HepG2 (cell line): ENCODE measurements around the gene TCN1. TPM values are rescaled to one million over a fixed set of nuclear protein-coding genes. Genes with fewer than 3 reads are reported as not detected.

ENCODE experiments used
- ATAC-seq: fragments of 200-7000 bp; cut with Tn5 transposase; 3 replicates; pipeline ENCODE4 v1.9.1; 2020; ENCODE audit warnings: mild to moderate bottlenecking, moderate library complexity
- BruUV-seq: library from RNA; stranded (reverse); fragments of 400-500 nt; replicated peaks from 2 replicates; lab custom pipeline; 2021; lab: Mats Ljungman, UMichigan
- CTCF ChIA-PET: fragments of 300-600 bp; formaldehyde crosslinking; extraction: SDS; loops from one replicate; lab custom pipeline; 2021; ENCODE audit warnings: low total read pairs, inconsistent platforms, low intra/inter-chr PET ratio; lab: Yijun Ruan, JAX
- POLR2A ChIA-PET: fragments of 350-600 bp; sonication (Branson Sonifier 250); formaldehyde crosslinking; loops from one replicate; lab custom pipeline; 2020; ENCODE audit warnings: antibody characterized with exemption, inconsistent platforms; lab: Yijun Ruan, JAX
- DNase-seq: peaks from one replicate; pipeline ENCODE4 v3.0.0-alpha.2; 2015; ENCODE audit warnings: low spot score
- FAIRE-seq: peaks from 3 replicates; lab custom pipeline; 2011; peaks lifted over from hg19 to GRCh38; lab: Jason Lieb, UNC
- H2AFZ ChIP-seq: one replicate; pipeline ENCODE4 v1.6.1; 2011; ENCODE audit warnings: low read length, inconsistent platforms
- H3K27ac ChIP-seq: fragments of 300-600 bp; 3 replicates; pipeline ENCODE4 v1.8.0; 2011; ENCODE audit warnings: mixed run types, mild to moderate bottlenecking, mixed read lengths, low read length, inconsistent platforms; ENCODE audit not compliant: insufficient read depth; ENCODE audit errors: extremely low read length
- H3K27me3 ChIP-seq, 2 experiments: fragments of 200-600 bp in 1 of 2; 2 replicates in 1 of 2; 3 replicates in 1 of 2; pipeline versions ENCODE4 v1.6.0 to v1.8.0; 2011; ENCODE audit warnings: low read length in 2 of 2, mild to moderate bottlenecking in 2 of 2, moderate library complexity in 2 of 2, inconsistent platforms in 1 of 2; ENCODE audit not compliant: insufficient read depth in 2 of 2, control insufficient read depth in 1 of 2
- H3K36me3 ChIP-seq, 2 experiments: fragments of 200-600 bp in 1 of 2; replicated peaks in 1 of 2; 2 replicates in 1 of 2; 3 replicates in 1 of 2; pipeline versions ENCODE4 v1.5.1 to v1.8.0; 2011; ENCODE audit warnings: low read length in 2 of 2, inconsistent platforms in 1 of 2; ENCODE audit not compliant: insufficient read depth in 2 of 2, control insufficient read depth in 1 of 2
- H3K4me1 ChIP-seq: 2 replicates; pipeline ENCODE4 v1.5.1; 2012; ENCODE audit warnings: low read length, inconsistent platforms; ENCODE audit not compliant: insufficient read depth
- H3K4me2 ChIP-seq: 2 replicates; pipeline ENCODE4 v1.6.0; 2011; ENCODE audit warnings: low read depth, low read length, inconsistent platforms
- H3K4me3 ChIP-seq, 3 experiments: fragments of 200-600 bp in 1 of 3; sonication (generic), shearing (Covaris generic) in 1 of 3; replicated peaks in 1 of 3; 2 replicates each; pipeline ENCODE4 v1.5.1; 2011 to 2016; ENCODE audit warnings: low read length in 3 of 3, inconsistent platforms in 2 of 3, low read depth in 2 of 3, mild to moderate bottlenecking in 2 of 3, control low read depth in 1 of 3, mixed read lengths in 1 of 3; ENCODE audit not compliant: insufficient read depth in 1 of 3
- H3K79me2 ChIP-seq: one replicate; pipeline ENCODE4 v1.6.1; 2011; ENCODE audit warnings: low read length, inconsistent platforms; ENCODE audit not compliant: insufficient read depth
- H3K9ac ChIP-seq: 2 replicates; pipeline ENCODE4 v1.6.0; 2011; ENCODE audit warnings: mild to moderate bottlenecking, low read depth, low read length, inconsistent platforms; ENCODE audit not compliant: insufficient read depth
- H3K9me3 ChIP-seq: 2 replicates; pipeline ENCODE4 v1.5.1; 2012; ENCODE audit warnings: mild to moderate bottlenecking, low read length
- H4K20me1 ChIP-seq: 2 replicates; pipeline ENCODE4 v1.6.0; 2011; ENCODE audit warnings: inconsistent platforms, mild to moderate bottlenecking, low read length, moderate library complexity; ENCODE audit not compliant: insufficient read depth
- CREM ChIP-seq, 2 experiments: sonication (generic) in 1 of 2; formaldehyde crosslinking in 1 of 2; IDR thresholded peaks; 2 replicates each; pipeline versions ENCODE4 v1.4.0 to v1.6.1; 2016 to 2020; ENCODE audit warnings: antibody characterized with exemption in 1 of 2, mild to moderate bottlenecking in 1 of 2, missing genetic modification reagents in 1 of 2
- DR1 ChIP-seq: sonication (generic); formaldehyde crosslinking; IDR thresholded peaks from 2 replicates; pipeline ENCODE4 v1.8.0; 2021; ENCODE audit warnings: mild to moderate bottlenecking, missing genetic modification reagents, inconsistent platforms
- GLI4 ChIP-seq: sonication (generic); formaldehyde crosslinking; IDR thresholded peaks from 2 replicates; pipeline ENCODE4 v1.5.1; 2020; ENCODE audit warnings: missing genetic modification reagents, mild to moderate bottlenecking, moderate library complexity, borderline replicate concordance
- HOXA7 ChIP-seq: sonication (generic); formaldehyde crosslinking; IDR thresholded peaks from 2 replicates; pipeline ENCODE4 v1.8.1; 2022; ENCODE audit warnings: mild to moderate bottlenecking, missing genetic modification reagents, moderate library complexity
- NCOA1 ChIP-seq: sonication (generic); formaldehyde crosslinking; IDR thresholded peaks from 2 replicates; pipeline ENCODE4 v1.9.0; 2021; ENCODE audit warnings: missing genetic modification reagents
- SRF ChIP-seq: IDR thresholded peaks from 2 replicates; pipeline ENCODE4 v1.6.1; 2011; ENCODE audit warnings: mild to moderate bottlenecking, low read depth, low read length, moderate library complexity
- ZBTB20 ChIP-seq: sonication (generic); formaldehyde crosslinking; IDR thresholded peaks from 2 replicates; pipeline ENCODE4 v1.8.1; 2023; ENCODE audit warnings: missing genetic modification reagents, low read depth, mild to moderate bottlenecking, borderline replicate concordance
- ZKSCAN1 ChIP-seq: fragments of 150-350 bp; IDR thresholded peaks from 2 replicates; pipeline ENCODE4 v1.6.1; 2014; ENCODE audit warnings: low read length
- ZNF180 ChIP-seq: sonication (generic); formaldehyde crosslinking; IDR thresholded peaks from 2 replicates; pipeline ENCODE4 v1.4.0; 2020; ENCODE audit warnings: low read depth, missing genetic modification reagents, borderline replicate concordance
- ZNF251 ChIP-seq: sonication (generic); formaldehyde crosslinking; IDR thresholded peaks from 2 replicates; pipeline ENCODE4 v1.9.0; 2021; ENCODE audit warnings: mild to moderate bottlenecking, missing genetic modification reagents
- ZNF292 ChIP-seq: sonication (generic); formaldehyde crosslinking; IDR thresholded peaks from 2 replicates; pipeline ENCODE4 v1.8.1; 2022; ENCODE audit warnings: mild to moderate bottlenecking, low read depth, missing genetic modification reagents, borderline replicate concordance
- ZNF605 ChIP-seq: sonication (generic); formaldehyde crosslinking; IDR thresholded peaks from 2 replicates; pipeline ENCODE4 v1.8.0; 2022; ENCODE audit warnings: mild to moderate bottlenecking, missing genetic modification reagents
- ZNF607 ChIP-seq: sonication (generic); formaldehyde crosslinking; IDR thresholded peaks from 2 replicates; pipeline ENCODE4 v1.5.1; 2020; ENCODE audit warnings: missing genetic modification reagents, mild to moderate bottlenecking, borderline replicate concordance
- WGBS: methylation state at CpG from one replicate; pipeline ENCODE4 v1.1.6; 2017; ENCODE audit warnings: low lambda C conversion rate; 5-methylcytosine and 5-hydroxymethylcytosine counted together
- in situ Hi-C: cut with HindIII; loops from 2 replicates; pipeline ENCODE4 v1.10.0; 2017; ENCODE audit warnings: low pct_unique_long_range_greater_than_20kb; ENCODE audit not compliant: extremely low pct_ligation_motif_present
- intact Hi-C: fragments of 100-400 bp; cut with micrococcal nuclease; formaldehyde crosslinking; loops from one replicate; pipeline ENCODE4 v1.10.0; 2022; ENCODE audit not compliant: unreplicated experiment
- polyA plus RNA-seq, 8 experiments: library from polyadenylated mRNA; depleted of rRNA in 3 of 8; stranded (reverse) in 7 of 8; unstranded in 1 of 8; fragments of >200 nt; fragmentation: Illumina TruSeq in 4 of 8; extraction: Trizol in 4 of 8; gene quantifications; 2 replicates each; pipeline versions ENCODE4 v1.2.1 to v1.2.3, GENCODE V29; 2011 to 2016; ENCODE audit warnings: low read depth in 4 of 8, missing spikeins in 1 of 8, mixed read lengths in 1 of 8; ENCODE audit not compliant: insufficient read depth in 1 of 8
- total RNA-seq, 5 experiments: library from RNA; depleted of rRNA; stranded (reverse); fragments of >200 nt; fragmentation: Illumina TruSeq; extraction: Trizol; gene quantifications; 2 replicates each; pipeline ENCODE4 v1.2.3, GENCODE V29; 2016; ENCODE audit warnings: low read depth in 1 of 5
- TF ChIP-seq, protein P1 (sequence below): IDR thresholded peaks from 2 replicates; pipeline ENCODE4 v1.6.1; 2012; ENCODE audit warnings: low read length, improper control_type of control experiment
- TF ChIP-seq, protein P2 (sequence below): sonication (generic); formaldehyde crosslinking; IDR thresholded peaks from 2 replicates; pipeline ENCODE4 v1.5.1; 2020; ENCODE audit warnings: mild to moderate bottlenecking, missing genetic modification reagents, moderate library complexity
- TF ChIP-seq, protein P3 (sequence below): sonication (generic); formaldehyde crosslinking; IDR thresholded peaks from 2 replicates; pipeline ENCODE4 v1.8.1; 2023; ENCODE audit warnings: mild to moderate bottlenecking, missing genetic modification reagents
- TF ChIP-seq, protein P4 (sequence below): sonication (generic); formaldehyde crosslinking; IDR thresholded peaks from 2 replicates; pipeline ENCODE4 v1.8.0; 2022; ENCODE audit warnings: mild to moderate bottlenecking, missing genetic modification reagents, borderline replicate concordance

The TCN1 gene
- total and polyA plus RNA-seq, 2 of the 13 experiments (the other 11 are each of a cell fraction or from before 2014, with no cell fraction given) = not detected

DNA sequence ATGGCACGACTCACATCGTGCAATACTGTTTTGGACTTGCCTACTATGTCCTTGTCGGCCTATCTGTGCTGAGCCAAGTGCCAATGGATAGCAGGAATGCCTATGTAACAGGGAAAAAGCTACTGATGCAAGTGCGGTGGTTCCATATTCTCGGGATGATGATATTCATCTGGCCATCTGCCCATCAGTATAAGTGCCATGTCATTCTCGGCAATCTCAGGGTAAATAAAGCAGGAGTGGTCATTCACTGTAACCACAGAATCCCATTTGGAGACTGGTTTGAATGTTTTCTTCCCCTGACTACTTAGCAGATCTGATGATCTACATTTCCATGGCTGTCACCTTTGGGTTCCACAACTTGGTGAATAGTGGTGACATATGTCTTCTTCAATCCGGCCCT lies 32.4 kb upstream of the TCN1 start (continued):
- TF ChIP-seq ZNF605 (CRISPR knock-in tag) (no peak), CREM (IDR thresholded peaks at IDR 0.05) (no peak), CREM (CRISPR knock-in tag; IDR thresholded peaks at IDR 0.05) (no peak), GLI4 (CRISPR knock-in tag) (no peak), HOXA7 (CRISPR knock-in tag) (no peak), ZKSCAN1 (no peak), SRF (no peak)
- TF ChIP-seq, protein P1, sequence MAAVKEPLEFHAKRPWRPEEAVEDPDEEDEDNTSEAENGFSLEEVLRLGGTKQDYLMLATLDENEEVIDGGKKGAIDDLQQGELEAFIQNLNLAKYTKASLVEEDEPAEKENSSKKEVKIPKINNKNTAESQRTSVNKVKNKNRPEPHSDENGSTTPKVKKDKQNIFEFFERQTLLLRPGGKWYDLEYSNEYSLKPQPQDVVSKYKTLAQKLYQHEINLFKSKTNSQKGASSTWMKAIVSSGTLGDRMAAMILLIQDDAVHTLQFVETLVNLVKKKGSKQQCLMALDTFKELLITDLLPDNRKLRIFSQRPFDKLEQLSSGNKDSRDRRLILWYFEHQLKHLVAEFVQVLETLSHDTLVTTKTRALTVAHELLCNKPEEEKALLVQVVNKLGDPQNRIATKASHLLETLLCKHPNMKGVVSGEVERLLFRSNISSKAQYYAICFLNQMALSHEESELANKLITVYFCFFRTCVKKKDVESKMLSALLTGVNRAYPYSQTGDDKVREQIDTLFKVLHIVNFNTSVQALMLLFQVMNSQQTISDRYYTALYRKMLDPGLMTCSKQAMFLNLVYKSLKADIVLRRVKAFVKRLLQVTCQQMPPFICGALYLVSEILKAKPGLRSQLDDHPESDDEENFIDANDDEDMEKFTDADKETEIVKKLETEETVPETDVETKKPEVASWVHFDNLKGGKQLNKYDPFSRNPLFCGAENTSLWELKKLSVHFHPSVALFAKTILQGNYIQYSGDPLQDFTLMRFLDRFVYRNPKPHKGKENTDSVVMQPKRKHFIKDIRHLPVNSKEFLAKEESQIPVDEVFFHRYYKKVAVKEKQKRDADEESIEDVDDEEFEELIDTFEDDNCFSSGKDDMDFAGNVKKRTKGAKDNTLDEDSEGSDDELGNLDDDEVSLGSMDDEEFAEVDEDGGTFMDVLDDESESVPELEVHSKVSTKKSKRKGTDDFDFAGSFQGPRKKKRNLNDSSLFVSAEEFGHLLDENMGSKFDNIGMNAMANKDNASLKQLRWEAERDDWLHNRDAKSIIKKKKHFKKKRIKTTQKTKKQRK = no peak
- TF ChIP-seq, protein P2, sequence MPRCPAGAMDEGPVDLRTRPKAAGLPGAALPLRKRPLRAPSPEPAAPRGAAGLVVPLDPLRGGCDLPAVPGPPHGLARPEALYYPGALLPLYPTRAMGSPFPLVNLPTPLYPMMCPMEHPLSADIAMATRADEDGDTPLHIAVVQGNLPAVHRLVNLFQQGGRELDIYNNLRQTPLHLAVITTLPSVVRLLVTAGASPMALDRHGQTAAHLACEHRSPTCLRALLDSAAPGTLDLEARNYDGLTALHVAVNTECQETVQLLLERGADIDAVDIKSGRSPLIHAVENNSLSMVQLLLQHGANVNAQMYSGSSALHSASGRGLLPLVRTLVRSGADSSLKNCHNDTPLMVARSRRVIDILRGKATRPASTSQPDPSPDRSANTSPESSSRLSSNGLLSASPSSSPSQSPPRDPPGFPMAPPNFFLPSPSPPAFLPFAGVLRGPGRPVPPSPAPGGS (CRISPR knock-in tag) = no peak
- TF ChIP-seq, all 625 proteins: peak for 0

DNA sequence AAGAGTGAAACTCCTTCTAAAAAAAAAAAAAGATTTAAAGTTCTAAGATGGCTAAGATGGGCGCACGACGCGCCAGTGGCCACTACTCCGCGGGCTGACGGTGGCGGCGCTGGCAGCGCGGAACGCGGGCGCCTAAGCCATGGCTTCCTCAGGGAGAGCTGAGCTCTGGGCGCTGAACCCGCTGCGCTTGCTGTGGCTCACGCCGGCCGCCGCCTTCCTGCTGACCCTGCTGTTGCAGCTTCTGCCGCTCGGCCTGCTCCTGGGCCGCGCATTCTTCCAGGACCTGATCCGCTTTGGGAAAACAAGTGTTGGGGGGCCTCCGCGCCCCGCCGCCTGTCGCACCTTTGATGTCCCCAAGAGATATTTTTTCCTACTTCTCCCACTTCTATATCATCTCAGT lies 31.8 kb upstream of the TCN1 start:
- 96% methylated on average over 22 of the region's 31 CpGs for WGBS
- CTCF ChIA-PET = no interaction called here
- H3K27me3 ChIP-seq = no peaks in the 10 kb centered on the region; a peak in 1 of 5 replicates
- H4K20me1 ChIP-seq = no peaks in the 10 kb centered on the region
- DNase-seq (no peak), ATAC-seq (no peak), FAIRE-seq (no peak)
- POLR2A ChIA-PET = no interaction called here
- in situ Hi-C loops (no loop called here), intact Hi-C loops (no loop called here)
- H3K4me1 ChIP-seq = no peaks in the 10 kb centered on the region
- H3K27ac ChIP-seq = no peak overlapping the region
- H3K4me2 ChIP-seq = no peak overlapping the region
- H3K4me3 ChIP-seq = no peak overlapping the region
- H2AFZ ChIP-seq = no peak overlapping the region
- no peaks in the 10 kb centered on the region for H3K79me2 ChIP-seq
- H3K9ac ChIP-seq = no peak overlapping the region
- H3K36me3 ChIP-seq = no peaks in the 10 kb centered on the region
- H3K9me3 ChIP-seq = no peaks in the 10 kb centered on the region
- BruUV-seq = no TSS peak
- TF ChIP-seq ZNF292 (CRISPR knock-in tag) (no peak), ZBTB20 (CRISPR knock-in tag) (no peak), ZNF607 (CRISPR knock-in tag) (no peak), DR1 (no peak), ZNF180 (CRISPR knock-in tag) (no peak), ZNF251 (no peak), NCOA1 (no peak)
- TF ChIP-seq, protein P3, sequence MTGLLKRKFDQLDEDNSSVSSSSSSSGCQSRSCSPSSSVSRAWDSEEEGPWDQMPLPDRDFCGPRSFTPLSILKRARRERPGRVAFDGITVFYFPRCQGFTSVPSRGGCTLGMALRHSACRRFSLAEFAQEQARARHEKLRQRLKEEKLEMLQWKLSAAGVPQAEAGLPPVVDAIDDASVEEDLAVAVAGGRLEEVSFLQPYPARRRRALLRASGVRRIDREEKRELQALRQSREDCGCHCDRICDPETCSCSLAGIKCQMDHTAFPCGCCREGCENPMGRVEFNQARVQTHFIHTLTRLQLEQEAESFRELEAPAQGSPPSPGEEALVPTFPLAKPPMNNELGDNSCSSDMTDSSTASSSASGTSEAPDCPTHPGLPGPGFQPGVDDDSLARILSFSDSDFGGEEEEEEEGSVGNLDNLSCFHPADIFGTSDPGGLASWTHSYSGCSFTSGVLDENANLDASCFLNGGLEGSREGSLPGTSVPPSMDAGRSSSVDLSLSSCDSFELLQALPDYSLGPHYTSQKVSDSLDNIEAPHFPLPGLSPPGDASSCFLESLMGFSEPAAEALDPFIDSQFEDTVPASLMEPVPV (CRISPR knock-in tag) = no peak
- TF ChIP-seq, protein P4, sequence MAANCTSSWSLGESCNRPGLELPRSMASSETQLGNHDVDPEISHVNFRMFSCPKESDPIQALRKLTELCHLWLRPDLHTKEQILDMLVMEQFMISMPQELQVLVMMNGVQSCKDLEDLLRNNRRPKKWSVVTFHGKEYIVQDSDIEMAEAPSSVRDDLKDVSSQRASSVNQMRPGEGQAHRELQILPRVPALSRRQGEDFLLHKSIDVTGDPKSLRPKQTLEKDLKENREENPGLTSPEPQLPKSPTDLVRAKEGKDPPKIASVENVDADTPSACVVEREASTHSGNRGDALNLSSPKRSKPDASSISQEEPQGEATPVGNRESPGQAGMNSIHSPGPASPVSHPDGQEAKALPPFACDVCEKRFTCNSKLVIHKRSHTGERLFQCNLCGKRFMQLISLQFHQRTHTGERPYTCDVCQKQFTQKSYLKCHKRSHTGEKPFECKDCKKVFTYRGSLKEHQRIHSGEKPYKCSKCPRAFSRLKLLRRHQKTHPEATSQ (CRISPR knock-in tag) = no peak
